C4-2B (cell line): ENCODE results near the gene ZNF296.
A peak's percentile ranks its signal among the peaks of the same experiment; 100 is the strongest.

Experiments used
- H3K27ac ChIP-seq: fragments of 450-650 bp; 2 replicates; pipeline ENCODE4 v1.5.1; 2017
- ZFX ChIP-seq: fragments of 450-650 bp; IDR thresholded peaks from 2 replicates; pipeline ENCODE4 v1.6.1; 2017
- TF ChIP-seq, protein P1 (sequence below): fragments of 450-650 bp; conservative IDR thresholded peaks from 2 replicates; pipeline ENCODE4 v1.5.1; 2017; ENCODE audit warnings: mild to moderate bottlenecking

ZNF296 gene

GRCh38 chr19:45051929-45052579, 24.2 kb downstream of the ZNF296 start:
- TF ChIP-seq ZFX = no peak
- TF ChIP-seq, protein P1, sequence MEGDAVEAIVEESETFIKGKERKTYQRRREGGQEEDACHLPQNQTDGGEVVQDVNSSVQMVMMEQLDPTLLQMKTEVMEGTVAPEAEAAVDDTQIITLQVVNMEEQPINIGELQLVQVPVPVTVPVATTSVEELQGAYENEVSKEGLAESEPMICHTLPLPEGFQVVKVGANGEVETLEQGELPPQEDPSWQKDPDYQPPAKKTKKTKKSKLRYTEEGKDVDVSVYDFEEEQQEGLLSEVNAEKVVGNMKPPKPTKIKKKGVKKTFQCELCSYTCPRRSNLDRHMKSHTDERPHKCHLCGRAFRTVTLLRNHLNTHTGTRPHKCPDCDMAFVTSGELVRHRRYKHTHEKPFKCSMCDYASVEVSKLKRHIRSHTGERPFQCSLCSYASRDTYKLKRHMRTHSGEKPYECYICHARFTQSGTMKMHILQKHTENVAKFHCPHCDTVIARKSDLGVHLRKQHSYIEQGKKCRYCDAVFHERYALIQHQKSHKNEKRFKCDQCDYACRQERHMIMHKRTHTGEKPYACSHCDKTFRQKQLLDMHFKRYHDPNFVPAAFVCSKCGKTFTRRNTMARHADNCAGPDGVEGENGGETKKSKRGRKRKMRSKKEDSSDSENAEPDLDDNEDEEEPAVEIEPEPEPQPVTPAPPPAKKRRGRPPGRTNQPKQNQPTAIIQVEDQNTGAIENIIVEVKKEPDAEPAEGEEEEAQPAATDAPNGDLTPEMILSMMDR = no peak
- H3K27ac ChIP-seq = no peak overlapping the region

- no peak overlapping the region for H3K27ac ChIP-seq
- no peak for TF ChIP-seq ZFX
- TF ChIP-seq, protein P1 = no peak
Observed at GRCh38 chr19:45050036-45050435, 26.2 kb downstream of the ZNF296 start.

- peak overlapping the region; percentile 33 for H3K27ac ChIP-seq
- TF ChIP-seq ZFX = no peak
- TF ChIP-seq, protein P1 = no peak
Observed at GRCh38 chr19:45049073-45049736, 27.1 kb downstream of the ZNF296 start.

- TF ChIP-seq, protein P1 = no peak
- no peak for TF ChIP-seq ZFX
- no peak overlapping the region for H3K27ac ChIP-seq
Observed at GRCh38 chr19:45047188-45047797, 29.0 kb downstream of the ZNF296 start.

- TF ChIP-seq, protein P1 = no peak
- TF ChIP-seq ZFX = no peak
- H3K27ac ChIP-seq = peak overlapping the region; percentile 52
Observed at GRCh38 chr19:45046355-45046754, 29.9 kb downstream of the ZNF296 start.

DNA sequence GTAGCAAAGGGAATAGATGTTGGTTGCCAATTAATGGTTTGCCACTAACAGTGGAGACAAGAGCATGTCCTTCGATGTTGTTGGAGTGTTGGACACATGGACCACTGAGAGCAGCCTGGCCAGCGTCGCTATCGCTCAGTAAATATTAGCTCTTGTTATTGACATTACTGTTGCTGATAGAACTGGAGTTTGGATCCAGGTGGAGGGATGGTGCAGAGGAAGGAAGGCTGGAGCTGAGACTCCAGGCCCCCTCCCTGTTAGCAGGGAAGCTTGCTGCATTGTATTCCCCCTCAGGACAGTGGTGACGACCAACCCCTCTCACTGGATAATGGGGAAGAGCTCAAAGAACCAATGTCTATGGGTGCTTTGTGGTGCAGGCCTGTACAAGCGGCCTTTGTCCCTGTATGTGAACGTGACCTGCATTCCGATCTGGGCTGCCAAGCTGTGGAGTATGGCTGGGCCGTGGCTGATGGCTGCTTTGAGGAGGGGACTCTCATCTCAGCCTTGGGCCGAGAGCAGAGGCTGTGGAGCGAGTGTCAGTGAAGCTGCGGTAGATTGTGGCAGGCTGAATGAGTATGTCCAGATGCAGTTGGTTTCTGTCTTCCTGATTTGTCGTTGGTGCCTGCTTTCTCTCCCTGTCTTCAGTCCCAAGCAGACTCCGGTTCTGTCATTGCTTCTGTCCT, 30.5 kb downstream of the ZNF296 start:
- TF ChIP-seq, protein P1 = no peak
- TF ChIP-seq ZFX = no peak
- peak overlapping the region; percentile 52 for H3K27ac ChIP-seq

- TF ChIP-seq, protein P1 = no peak
- TF ChIP-seq ZFX = no peak
- H3K27ac ChIP-seq = no peak overlapping the region
Observed at GRCh38 chr19:45041125-45041524, 35.2 kb downstream of the ZNF296 start.
